ENCODE measurements around the gene C11orf91.
"Not testable (repeated sequence)": the region's sequence is repeated elsewhere in the genome, so short reads cannot be mapped to it uniquely, and the experiment has no call there.

C11orf91 gene

GRCh38 chr11:33700502-33701271, at the start of gene C11orf91:
TSS of gene C11orf91 (minus strand) at chr11:33700826. CDS start at chr11:33700740, 86 bp downstream.
- DNase-seq (ENCODE audit: low read depth) = peak; percentile 94

GRCh38 chr11:33747979-33748378, 47.4 kb upstream of the C11orf91 start:
- no peak for DNase-seq (ENCODE audit: low read depth)

GRCh38 chr11:33743291-33743690, 42.7 kb upstream of the C11orf91 start:
- DNase-seq (ENCODE audit: low read depth) = no peak

- no peak for DNase-seq (ENCODE audit: low read depth)
Observed at GRCh38 chr11:33742249-33742851, 41.7 kb upstream of the C11orf91 start.

GRCh38 chr11:33741806-33742205, 41.2 kb upstream of the C11orf91 start:
- no peak for DNase-seq (ENCODE audit: low read depth)

GRCh38 chr11:33737362-33737821, 36.8 kb upstream of the C11orf91 start:
- DNase-seq (ENCODE audit: low read depth) = no peak

- DNase-seq (ENCODE audit: low read depth) = peak; percentile 87
Observed at GRCh38 chr11:33736148-33736812, 35.7 kb upstream of the C11orf91 start, which contains the start of gene CD59. TSS of gene CD59 (minus strand) at chr11:33736423. CDS start at chr11:33722445, 13,978 bp downstream.

- DNase-seq (ENCODE audit: low read depth) = peak; percentile 29
Observed at GRCh38 chr11:33735271-33736147, 34.9 kb upstream of the C11orf91 start.

GRCh38 chr11:33734441-33735270, 34.0 kb upstream of the C11orf91 start:
- DNase-seq (ENCODE audit: low read depth) = no peak

- DNase-seq (ENCODE audit: low read depth) = no peak
Observed at GRCh38 chr11:33733980-33734379, 33.4 kb upstream of the C11orf91 start.

GRCh38 chr11:33731723-33732531, 31.3 kb upstream of the C11orf91 start:
- peak; percentile 30 for DNase-seq (ENCODE audit: low read depth)

- DNase-seq (ENCODE audit: low read depth) = no peak
Observed at GRCh38 chr11:33730716-33731115, 30.1 kb upstream of the C11orf91 start.

- not testable (repeated sequence) for DNase-seq (ENCODE audit: low read depth)
Observed at GRCh38 chr11:33729072-33729664, 28.5 kb upstream of the C11orf91 start.

- not testable (repeated sequence) for DNase-seq (ENCODE audit: low read depth)
Observed at GRCh38 chr11:33727539-33727938, 26.9 kb upstream of the C11orf91 start.

- DNase-seq (ENCODE audit: low read depth) = no peak
Observed at GRCh38 chr11:33725496-33725895, 24.9 kb upstream of the C11orf91 start.

- DNase-seq (ENCODE audit: low read depth) = no peak
Observed at GRCh38 chr11:33724644-33725035, 24.0 kb upstream of the C11orf91 start.

GRCh38 chr11:33723238-33723881, 22.7 kb upstream of the C11orf91 start:
- DNase-seq (ENCODE audit: low read depth) = no peak

GRCh38 chr11:33722590-33723234, 22.1 kb upstream of the C11orf91 start:
- DNase-seq (ENCODE audit: low read depth) = peak; percentile 64

- no peak for DNase-seq (ENCODE audit: low read depth)
Observed at GRCh38 chr11:33721984-33722383, 21.4 kb upstream of the C11orf91 start.
